Activated gamma-delta T cell treated with anti-CD3 and anti-CD28 coated beads, Interleukin-2, amount 50 U/mL, for 16 hours (primary cell): Measurements from ENCODE around the gene SLC35A1.

ENCODE experiments used
- DNase-seq: peaks from one replicate; pipeline ENCODE4 v3.0.0-alpha.2; 2020; ENCODE audit warnings: low read depth

SLC35A1 gene

GRCh38 chr6:87529221-87529620, 56.4 kb downstream of the SLC35A1 start:
- DNase-seq, result no peak

DNA sequence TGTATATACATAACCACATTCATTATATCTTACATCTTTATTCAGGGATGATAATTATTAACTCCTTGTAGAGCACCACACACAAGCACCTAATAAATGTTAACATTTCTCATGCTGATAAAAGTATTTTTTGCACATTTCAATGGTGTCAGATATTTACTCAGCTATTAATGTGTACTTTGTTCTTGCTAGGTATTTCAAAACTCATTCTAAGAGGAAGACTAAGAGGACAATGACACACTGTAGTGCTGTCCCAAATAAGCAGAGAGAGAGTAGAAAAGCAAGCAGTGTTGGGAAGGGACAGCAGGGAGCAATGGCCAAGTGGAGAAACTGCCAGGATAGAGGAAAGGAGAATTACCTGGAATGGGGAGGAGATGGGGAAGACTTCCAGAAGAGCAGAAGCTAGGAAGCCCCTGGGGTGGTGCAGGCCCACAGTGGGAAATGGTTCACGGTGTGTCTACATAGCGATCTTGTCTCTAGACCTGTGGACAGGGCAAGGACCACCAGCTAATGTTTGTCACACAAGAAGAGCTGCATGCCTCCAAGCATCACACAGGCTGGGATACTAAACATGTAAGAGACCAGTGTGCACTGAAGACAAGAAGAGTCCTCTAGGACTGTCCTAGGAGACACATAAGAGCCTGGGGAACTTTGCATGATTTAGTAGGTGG, 61.7 kb downstream of the SLC35A1 start:
- DNase-seq, result no peak

GRCh38 chr6:87538510-87539260, 65.9 kb downstream of the SLC35A1 start:
- no peak for DNase-seq

GRCh38 chr6:87539554-87539953, 66.8 kb downstream of the SLC35A1 start:
- DNase-seq, result no peak

DNA sequence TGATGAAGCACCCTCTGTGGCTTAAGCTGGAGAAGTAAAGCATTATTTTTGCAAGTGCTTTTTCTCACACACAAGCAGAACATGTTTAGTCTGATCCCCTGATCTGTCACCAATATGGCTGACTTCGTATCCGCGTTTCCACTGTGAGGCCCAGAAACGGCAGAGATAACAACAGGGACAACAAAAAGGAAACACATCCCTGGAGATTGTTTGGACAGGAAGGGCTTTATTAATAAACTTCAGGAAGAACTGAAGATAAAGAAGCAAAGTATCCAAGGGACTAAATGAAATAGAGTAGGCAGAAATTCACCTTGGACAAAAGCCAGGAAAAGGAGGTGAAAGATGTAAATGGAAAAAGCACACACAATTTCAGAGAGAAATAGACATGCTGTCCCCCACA, 67.8 kb downstream of the SLC35A1 start:
- no peak for DNase-seq

GRCh38 chr6:87541041-87541440, 68.3 kb downstream of the SLC35A1 start:
- DNase-seq, result no peak

DNA sequence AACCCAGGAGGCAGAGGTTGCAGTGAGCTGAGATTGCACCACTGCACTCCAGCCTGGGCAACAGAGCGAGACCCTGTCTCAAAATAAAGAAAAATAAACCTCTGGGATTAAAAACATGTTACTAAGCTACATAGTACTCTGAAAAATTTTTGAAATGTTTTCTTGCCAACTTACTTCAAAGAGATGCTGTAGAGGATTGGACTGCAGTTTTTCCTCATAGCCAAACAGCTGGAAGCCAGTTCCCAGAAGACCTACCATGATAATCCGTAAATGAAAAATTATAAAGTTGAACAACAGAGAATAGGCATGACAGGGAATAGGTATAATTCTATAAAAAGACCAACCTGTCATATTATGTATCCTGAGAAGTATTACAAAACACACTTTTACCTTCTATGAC, 69.0 kb downstream of the SLC35A1 start:
- no peak for DNase-seq

- no peak for DNase-seq
Measured at GRCh38 chr6:87543696-87544473, 71.1 kb downstream of the SLC35A1 start.

- DNase-seq, result no peak
Measured at GRCh38 chr6:87544474-87544735, 71.6 kb downstream of the SLC35A1 start.

GRCh38 chr6:87551799-87552198, 79.0 kb downstream of the SLC35A1 start:
- DNase-seq, result no peak

DNA sequence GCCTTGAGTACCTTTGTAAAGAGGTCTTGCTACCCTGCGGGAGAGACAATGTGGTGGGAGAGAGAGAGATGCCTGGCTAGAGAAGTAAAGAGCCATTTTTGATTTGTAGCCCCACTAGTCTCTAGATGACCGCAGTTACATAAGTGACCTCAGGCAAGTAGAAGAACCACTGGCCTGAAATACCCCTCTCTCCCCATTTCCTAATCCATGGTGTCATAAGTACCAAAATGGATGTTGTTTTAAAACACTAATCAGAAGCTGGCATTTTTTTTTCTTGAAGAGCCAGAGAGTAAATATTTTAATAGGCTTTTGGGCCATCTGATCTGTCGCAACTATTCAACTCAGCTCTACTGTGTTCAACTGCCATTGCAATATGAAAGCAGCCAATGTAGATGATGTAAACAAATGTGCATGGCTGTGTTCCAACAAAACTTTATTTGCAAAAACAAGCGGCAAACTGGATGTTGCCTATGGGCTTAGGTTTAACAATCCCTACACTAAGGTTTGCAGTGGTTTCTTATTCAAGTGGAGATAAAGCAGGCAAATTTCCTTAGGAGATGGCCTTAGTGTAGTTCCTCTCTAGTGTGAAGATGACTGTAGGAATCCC, 80.5 kb downstream of the SLC35A1 start:
- no peak for DNase-seq

DNA sequence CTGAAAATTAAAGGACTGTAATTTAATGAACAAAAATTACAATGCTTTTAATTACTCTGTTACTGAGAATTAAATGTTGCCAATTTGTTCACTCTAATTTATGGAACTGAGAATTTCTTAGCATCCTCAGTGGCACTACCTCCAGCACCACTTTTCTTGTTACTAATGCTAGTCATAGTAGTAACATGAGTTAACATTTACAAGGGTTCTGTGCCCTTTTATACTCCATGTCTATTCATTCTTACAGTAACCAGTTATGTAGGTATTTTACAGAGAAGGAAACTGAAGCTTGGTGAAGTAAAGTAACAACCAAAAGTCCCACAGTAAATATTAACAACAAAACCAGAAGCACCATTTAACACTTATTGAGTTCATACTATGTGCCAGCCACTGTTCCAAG, 82.7 kb downstream of the SLC35A1 start:
- DNase-seq, result no peak

DNA sequence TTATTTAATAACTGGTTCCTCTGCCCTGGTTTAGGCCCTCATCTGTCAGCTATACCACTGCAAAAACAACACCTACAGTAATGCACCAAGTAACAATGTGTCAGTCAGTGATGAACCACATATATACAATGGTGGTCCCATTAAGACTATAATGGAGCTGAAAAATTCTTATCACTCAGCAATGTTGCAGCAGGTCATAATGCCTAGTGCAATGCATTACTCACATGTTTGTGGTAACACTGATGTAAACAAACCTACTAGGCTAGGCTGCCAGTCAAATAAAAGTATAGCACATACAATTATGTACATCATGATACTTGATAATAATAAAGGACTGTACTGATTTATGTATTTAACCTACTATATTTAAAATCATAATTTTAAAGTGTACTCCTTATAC, 85.7 kb downstream of the SLC35A1 start:
- no peak for DNase-seq

GRCh38 chr6:87561017-87561416, 88.2 kb downstream of the SLC35A1 start:
- no peak for DNase-seq
